Measurements from ENCODE around the gene GATA5. TPM values are rescaled to one million over a fixed set of nuclear protein-coding genes. Genes with fewer than 3 reads are reported as not detected.
A peak's percentile ranks its signal among the peaks of the same experiment; 100 is the strongest.

The GATA5 gene
- total RNA-seq, 4 donors from 2014 or later, result 0.26 to 17.8 (median 3.5) TPM; not detected in 1

DNA sequence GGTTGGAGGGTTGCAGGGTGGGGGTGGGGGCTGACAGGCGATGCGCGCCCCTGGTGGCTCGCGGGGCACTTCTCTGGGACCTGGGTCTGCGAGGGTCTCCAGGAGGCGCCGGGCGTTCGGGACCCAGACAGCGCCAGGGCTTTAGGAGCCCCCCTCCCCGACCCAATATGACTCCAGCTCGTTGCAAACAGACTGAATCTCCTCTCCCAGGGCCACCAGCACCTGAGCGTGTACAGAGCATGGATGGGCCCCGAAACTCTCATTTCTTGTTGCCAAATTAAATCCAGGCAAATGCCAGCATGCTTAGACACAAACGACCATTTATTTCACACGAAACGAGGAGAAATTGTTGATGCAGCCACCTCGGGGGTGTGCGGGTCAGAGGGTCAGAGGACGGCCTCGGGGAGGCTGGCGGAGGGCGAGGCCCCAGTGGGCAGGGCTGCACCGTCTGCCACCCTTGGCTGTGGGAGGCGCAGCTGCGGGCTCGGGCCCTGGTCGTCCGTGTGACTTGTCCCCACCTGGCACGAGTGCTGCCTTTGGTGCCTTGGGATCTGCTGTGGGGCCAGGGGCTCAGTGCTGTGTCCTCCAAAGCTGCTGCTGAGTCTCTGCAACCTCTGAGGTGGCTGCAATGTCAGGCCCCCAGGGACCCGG, 20.9 kb upstream of the GATA5 start:
- H3K9me3 ChIP-seq, result no peaks in the 10 kb centered on the region
- no peak overlapping the region for H3K27ac ChIP-seq
- H3K27me3 ChIP-seq, result no peaks in the 10 kb centered on the region
- no peaks in the 10 kb centered on the region for H3K36me3 ChIP-seq
- H3K4me3 ChIP-seq, result no peak overlapping the region
- TF ChIP-seq CTCF (IDR thresholded peaks at IDR 0.05) (peak; percentile 45 to 54 (median 48)), POLR2A (IDR thresholded peaks at IDR 0.05) (no peak)
- intact Hi-C loops (cut with DNase I; ENCODE audit: low total_unique reads), result no loop called here
- peaks cover 0 to 6% of the 10 kb centered on the region in 2 donors for H3K4me1 ChIP-seq
- no peak for DNase-seq

- no peak overlapping the region for H3K4me3 ChIP-seq
These were observed 20.2 kb upstream of the GATA5 start for GRCh38 chr20:62495749-62496567.

GRCh38 chr20:62494980-62495748, 19.4 kb upstream of the GATA5 start:
- Histone ChIP-seq H3K9me3 (no peaks in the 10 kb centered on the region), H3K27me3 (no peaks in the 10 kb centered on the region), H3K36me3 (no peaks in the 10 kb centered on the region), H3K27ac (no peak overlapping the region), H3K4me3 (no peak overlapping the region), H3K4me1 (peaks cover 0 to 6% of the 10 kb centered on the region in 2 donors)
- DNase-seq, result no peak
- intact Hi-C loops (cut with DNase I; ENCODE audit: low total_unique reads), result no loop called here
- no peak for TF ChIP-seq POLR2A (IDR thresholded peaks at IDR 0.05)
- no peak for TF ChIP-seq CTCF (IDR thresholded peaks at IDR 0.05)

More at GRCh38 chr20:62495749-62496567, 20.2 kb upstream of the GATA5 start:
- intact Hi-C loops (cut with DNase I; ENCODE audit: low total_unique reads), result no loop called here
- no peaks in the 10 kb centered on the region for H3K36me3 ChIP-seq
- peaks cover 0 to 6% of the 10 kb centered on the region in 2 donors for H3K4me1 ChIP-seq
- H3K27me3 ChIP-seq, result no peaks in the 10 kb centered on the region
- DNase-seq, result no peak
- TF ChIP-seq POLR2A (IDR thresholded peaks at IDR 0.05) (no peak), CTCF (IDR thresholded peaks at IDR 0.05) (no peak)
- H3K27ac ChIP-seq, result no peak overlapping the region
- no peaks in the 10 kb centered on the region for H3K9me3 ChIP-seq

- Histone ChIP-seq H3K27ac (no peak overlapping the region), H3K27me3 (no peaks in the 10 kb centered on the region), H3K4me3 (no peak overlapping the region), H3K9me3 (no peaks in the 10 kb centered on the region), H3K4me1 (peaks cover 0 to 6% of the 10 kb centered on the region in 2 donors), H3K36me3 (no peaks in the 10 kb centered on the region)
- no peak for DNase-seq
- TF ChIP-seq POLR2A (IDR thresholded peaks at IDR 0.05) (no peak), CTCF (IDR thresholded peaks at IDR 0.05) (no peak)
- intact Hi-C loops (cut with DNase I; ENCODE audit: low total_unique reads), result no loop called here
These were observed 18.7 kb upstream of the GATA5 start for GRCh38 chr20:62494537-62494936.

All from uterus (tissue), 4 donors.